WERI-Rb-1 (cell line): ENCODE measurements around the gene TP63.

Experiments used
- DNase-seq: peaks from one replicate; pipeline ENCODE4 v3.0.0-alpha.2; 2020
- H3K27ac ChIP-seq: fragments of 250-450 bp; sonication (Bioruptor Pico); 2 replicates; pipeline ENCODE4 v1.5.1; 2020; ENCODE audit warnings: mild to moderate bottlenecking, moderate library complexity
- H3K27me3 ChIP-seq: fragments of 250-450 bp; sonication (Bioruptor Pico); 2 replicates; pipeline ENCODE4 v1.5.1; 2021; ENCODE audit warnings: mild to moderate bottlenecking, low read depth, moderate library complexity; ENCODE audit not compliant: insufficient read depth, severe bottlenecking
- H3K36me3 ChIP-seq: fragments of 250-450 bp; sonication (Bioruptor Pico); 2 replicates; pipeline ENCODE4 v1.5.1; 2020; ENCODE audit warnings: mild to moderate bottlenecking, moderate library complexity
- H3K4me3 ChIP-seq: 2 replicates; pipeline ENCODE4 v1.5.1; 2011; ENCODE audit warnings: low read depth, mild to moderate bottlenecking, control low read depth, low read length
- H3K9me3 ChIP-seq: fragments of 250-450 bp; sonication (Bioruptor Pico); 2 replicates; pipeline ENCODE4 v1.5.1; 2021; ENCODE audit warnings: mild to moderate bottlenecking, moderate library complexity; ENCODE audit not compliant: severe bottlenecking
- TF ChIP-seq, protein P1 (sequence below): IDR thresholded peaks from 2 replicates; pipeline ENCODE4 v1.5.1; 2011; ENCODE audit warnings: low read depth, mild to moderate bottlenecking, control low read depth, inconsistent platforms, low read length

The TP63 gene

DNA sequence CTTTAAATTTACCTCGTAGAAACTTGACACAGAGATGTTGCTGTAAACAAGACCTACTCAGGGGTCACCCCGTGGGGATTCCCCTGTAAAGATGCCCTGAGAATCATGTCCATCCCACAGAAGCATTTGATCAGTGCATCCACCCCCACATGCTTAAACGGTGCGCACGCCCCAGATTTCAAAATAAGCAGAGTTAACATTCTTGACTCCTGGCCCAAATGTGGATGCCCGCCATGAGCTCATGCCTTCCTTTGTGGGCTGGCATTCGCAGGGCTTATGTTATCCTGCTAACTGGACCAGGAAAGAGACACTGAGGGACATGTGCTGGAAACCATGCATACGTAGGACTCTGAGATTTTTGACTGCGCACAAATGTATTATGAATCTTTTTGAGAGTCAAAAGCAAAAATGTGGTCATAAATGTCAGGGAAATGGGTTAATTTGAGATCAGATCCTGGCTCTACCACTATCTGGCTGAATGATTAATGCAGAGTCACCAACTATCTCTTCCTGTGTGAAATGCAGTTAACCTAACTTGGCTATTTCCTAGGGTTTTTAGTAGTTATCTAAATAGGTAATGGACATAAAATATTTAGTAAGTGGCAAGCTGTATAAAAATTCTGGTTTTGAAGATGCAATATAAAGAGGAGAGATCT, 9.1 kb upstream of the TP63 start:
- Histone ChIP-seq H3K27ac (no peak overlapping the region), H3K36me3 (no peaks in the 10 kb centered on the region), H3K27me3 (no peaks in the 10 kb centered on the region), H3K9me3 (no peaks in the 10 kb centered on the region), H3K4me3 (no peak overlapping the region)
- TF ChIP-seq, protein P1, sequence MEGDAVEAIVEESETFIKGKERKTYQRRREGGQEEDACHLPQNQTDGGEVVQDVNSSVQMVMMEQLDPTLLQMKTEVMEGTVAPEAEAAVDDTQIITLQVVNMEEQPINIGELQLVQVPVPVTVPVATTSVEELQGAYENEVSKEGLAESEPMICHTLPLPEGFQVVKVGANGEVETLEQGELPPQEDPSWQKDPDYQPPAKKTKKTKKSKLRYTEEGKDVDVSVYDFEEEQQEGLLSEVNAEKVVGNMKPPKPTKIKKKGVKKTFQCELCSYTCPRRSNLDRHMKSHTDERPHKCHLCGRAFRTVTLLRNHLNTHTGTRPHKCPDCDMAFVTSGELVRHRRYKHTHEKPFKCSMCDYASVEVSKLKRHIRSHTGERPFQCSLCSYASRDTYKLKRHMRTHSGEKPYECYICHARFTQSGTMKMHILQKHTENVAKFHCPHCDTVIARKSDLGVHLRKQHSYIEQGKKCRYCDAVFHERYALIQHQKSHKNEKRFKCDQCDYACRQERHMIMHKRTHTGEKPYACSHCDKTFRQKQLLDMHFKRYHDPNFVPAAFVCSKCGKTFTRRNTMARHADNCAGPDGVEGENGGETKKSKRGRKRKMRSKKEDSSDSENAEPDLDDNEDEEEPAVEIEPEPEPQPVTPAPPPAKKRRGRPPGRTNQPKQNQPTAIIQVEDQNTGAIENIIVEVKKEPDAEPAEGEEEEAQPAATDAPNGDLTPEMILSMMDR: no peak
- no peak for DNase-seq

DNA sequence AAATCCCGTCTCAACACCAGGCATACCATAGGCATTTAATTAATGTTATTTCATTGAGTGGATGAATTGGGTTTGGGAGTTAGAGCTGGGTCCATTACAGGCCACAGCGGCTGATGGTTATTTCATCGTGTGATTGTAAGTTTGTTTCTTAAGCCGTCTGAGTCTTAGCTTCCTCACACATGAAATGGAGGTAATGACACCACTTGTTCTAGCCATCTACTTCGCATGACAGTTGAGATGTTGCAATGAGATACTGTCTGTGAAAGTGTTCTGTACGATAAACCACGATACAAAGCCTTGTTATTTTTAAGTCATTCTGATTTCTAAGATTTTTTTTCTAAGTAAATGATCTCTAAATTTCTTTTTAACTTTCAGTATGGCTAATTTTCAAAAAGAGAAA, 8.6 kb upstream of the TP63 start:
- Histone ChIP-seq H3K9me3 (no peaks in the 10 kb centered on the region), H3K4me3 (no peak overlapping the region), H3K27me3 (no peaks in the 10 kb centered on the region), H3K27ac (no peak overlapping the region), H3K36me3 (no peaks in the 10 kb centered on the region)
- TF ChIP-seq, protein P1: no peak
- DNase-seq: no peak

DNA sequence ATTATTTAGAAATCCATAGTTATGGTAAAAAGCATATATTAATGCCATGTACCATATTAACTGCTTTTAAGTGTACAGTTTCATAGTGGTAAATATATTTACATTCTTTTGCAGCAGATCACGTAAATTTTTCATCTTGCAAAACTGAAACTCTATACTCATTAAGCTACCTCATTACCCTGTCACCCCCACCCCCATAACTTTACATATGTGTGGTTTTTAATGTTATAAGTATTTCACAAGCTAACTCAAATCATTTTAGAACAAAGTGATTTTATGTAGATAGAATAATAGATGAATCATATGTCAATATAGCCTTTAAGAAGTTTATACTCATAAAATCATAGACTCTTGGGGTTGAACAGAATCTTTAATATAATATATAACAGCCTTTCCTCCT, 7.1 kb upstream of the TP63 start:
- no peaks in the 10 kb centered on the region for H3K9me3 ChIP-seq
- no peak for DNase-seq
- H3K27me3 ChIP-seq: no peaks in the 10 kb centered on the region
- TF ChIP-seq, protein P1: no peak
- no peak overlapping the region for H3K27ac ChIP-seq
- no peak overlapping the region for H3K4me3 ChIP-seq
- no peaks in the 10 kb centered on the region for H3K36me3 ChIP-seq

DNA sequence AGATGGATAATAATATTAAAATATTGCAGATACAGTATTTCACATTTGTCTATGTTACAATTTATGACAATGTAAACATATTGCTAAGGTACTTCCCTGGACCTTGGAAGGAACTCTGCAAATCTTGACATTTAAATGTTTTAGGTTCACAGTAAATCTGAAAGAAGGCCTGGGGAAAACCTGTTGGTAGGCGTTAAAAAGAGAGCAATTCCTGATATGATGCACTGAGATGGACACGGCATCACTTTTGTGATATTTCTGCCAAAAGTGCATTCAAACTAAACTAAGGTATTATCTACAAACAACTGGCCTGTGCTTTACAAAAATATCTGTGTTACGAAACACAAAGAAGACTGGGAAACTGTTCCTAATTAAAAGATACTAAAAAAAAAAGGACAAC, 6.1 kb upstream of the TP63 start:
- Histone ChIP-seq H3K9me3 (no peaks in the 10 kb centered on the region), H3K27me3 (no peaks in the 10 kb centered on the region), H3K27ac (no peak overlapping the region), H3K4me3 (no peak overlapping the region), H3K36me3 (no peaks in the 10 kb centered on the region)
- DNase-seq: no peak
- TF ChIP-seq, protein P1: no peak

DNA sequence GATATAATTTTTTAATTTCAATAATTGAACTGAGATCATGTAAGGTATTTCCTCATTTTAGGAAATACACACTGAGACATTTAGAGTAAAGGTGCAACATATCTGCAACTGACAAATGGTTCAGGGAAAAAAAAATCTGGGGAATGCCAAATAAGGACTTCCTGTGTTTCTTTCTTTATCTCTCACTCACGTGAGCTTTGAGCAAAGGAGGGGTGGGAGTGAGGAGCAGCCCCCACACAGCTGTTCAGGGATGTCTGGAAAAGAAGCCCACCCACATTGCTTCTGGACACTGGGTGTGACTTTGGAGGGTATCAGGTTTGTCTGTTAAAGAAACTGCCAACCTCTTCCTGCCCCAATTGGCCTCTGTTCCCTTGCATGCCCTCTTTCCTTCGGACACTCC, 5.6 kb upstream of the TP63 start:
- TF ChIP-seq, protein P1: no peak
- DNase-seq: no peak
- Histone ChIP-seq H3K4me3 (no peak overlapping the region), H3K27me3 (no peaks in the 10 kb centered on the region), H3K27ac (no peak overlapping the region), H3K36me3 (no peaks in the 10 kb centered on the region), H3K9me3 (no peaks in the 10 kb centered on the region)

DNA sequence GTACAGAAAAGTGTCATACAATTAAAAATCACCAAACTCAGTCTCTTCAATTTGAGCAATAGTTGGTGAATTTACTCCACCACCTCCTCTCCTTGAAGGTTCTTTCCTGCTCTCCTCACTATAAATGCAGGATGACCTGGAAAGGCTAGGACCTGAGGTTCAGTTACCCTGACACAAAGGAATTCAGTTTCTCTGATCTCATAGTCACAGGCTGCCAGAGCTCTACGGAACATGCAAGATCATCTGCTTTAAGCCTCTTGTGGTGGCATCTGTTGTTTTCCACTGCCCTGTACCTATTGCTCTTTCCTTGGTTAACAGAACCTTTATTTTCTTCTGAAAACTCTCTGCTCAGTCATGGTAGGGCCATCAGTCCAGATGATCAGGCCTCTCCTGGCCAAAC, 4.9 kb upstream of the TP63 start:
- H3K4me3 ChIP-seq: no peak overlapping the region
- DNase-seq: peak; percentile 20
- TF ChIP-seq, protein P1: no peak

More for the DNA sequence above, 4.9 kb upstream of the TP63 start:
- H3K9me3 ChIP-seq: no peaks in the 10 kb centered on the region
- no peaks in the 10 kb centered on the region for H3K36me3 ChIP-seq
- no peak overlapping the region for H3K27ac ChIP-seq
- no peaks in the 10 kb centered on the region for H3K27me3 ChIP-seq
